Measurements from ENCODE around the gene CCDC102A. TPM values are rescaled to one million over a fixed set of nuclear protein-coding genes. Genes with fewer than 3 reads are reported as not detected.

Gene CCDC102A
- total RNA-seq, 1 experiment from 2014 or later, result 8.1 TPM

DNA sequence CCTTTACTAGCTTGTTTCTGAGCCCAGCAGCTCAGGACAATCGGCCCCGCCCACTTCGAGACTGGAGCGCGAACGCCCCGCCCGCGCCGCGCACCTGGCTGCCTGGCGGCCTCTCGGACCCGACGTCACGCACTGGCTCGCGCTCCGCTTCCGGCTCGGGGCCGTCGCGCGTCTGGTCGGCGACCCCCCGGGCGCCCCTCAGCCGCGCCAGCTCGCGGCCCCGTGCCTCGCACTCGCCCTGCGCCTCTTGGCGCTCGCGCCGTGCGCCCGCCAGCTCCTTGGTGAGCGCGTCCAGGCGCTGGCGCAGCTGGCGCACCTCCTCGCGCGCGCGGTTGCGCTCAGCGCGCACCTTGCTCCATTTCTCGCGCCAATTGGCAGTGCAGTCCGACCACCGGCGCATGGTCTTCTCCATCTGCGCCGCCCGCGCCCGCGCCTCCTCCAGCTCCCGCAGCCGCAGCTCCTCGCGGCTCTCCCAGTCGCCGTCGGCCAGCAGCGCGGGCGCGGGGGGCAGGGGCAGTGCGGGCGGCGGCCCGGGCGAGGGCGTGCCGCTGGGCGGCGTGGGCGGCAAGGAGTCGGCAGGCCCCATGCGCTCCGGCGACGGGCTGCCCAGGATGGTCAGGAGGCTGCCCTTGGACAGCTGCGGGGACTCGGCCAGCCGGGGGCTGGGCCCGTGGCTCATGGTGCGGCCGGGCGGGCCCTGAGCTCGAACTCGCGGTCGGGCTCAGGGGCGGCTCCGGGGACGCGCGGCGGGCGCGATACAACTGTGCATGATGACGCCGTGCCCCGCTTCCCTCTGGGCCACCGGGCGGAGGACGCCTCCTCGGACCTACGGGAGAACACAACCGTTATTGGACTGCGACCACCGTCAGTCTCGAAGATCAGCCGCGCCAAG, 7.6 kb downstream of the CCDC102A start:
- Histone ChIP-seq H3K4me2 (no peak overlapping the region), H3K79me2 (ENCODE audit: low read depth) (no peaks in the 10 kb centered on the region), H3K36me3 (ENCODE audit: low read depth) (no peaks in the 10 kb centered on the region), H3K4me3 (no peak overlapping the region), H2AFZ (no peak overlapping the region), H3K4me1 (replicated peaks; ENCODE audit: insufficient read depth) (no peaks in the 10 kb centered on the region), H3K27me3 (ENCODE audit: insufficient read depth, low read depth) (no peaks in the 10 kb centered on the region), H3F3A (ENCODE audit: insufficient read depth, low read depth) (peaks cover 6% of the 10 kb centered on the region; the same call in 1 of the 2 replicates), H4K20me1 (ENCODE audit: insufficient read depth) (no peaks in the 10 kb centered on the region), H3K9me2 (ENCODE audit: insufficient read depth) (no peaks in the 10 kb centered on the region), H3K27ac (no peak overlapping the region), H3K9me3 (ENCODE audit: insufficient read depth, low read depth) (no peaks in the 10 kb centered on the region)
- ChIA-PET POLR2A (ENCODE audit: unreplicated experiment) (no interaction called here), CTCF (no interaction called here)
- TF ChIP-seq, protein P1, sequence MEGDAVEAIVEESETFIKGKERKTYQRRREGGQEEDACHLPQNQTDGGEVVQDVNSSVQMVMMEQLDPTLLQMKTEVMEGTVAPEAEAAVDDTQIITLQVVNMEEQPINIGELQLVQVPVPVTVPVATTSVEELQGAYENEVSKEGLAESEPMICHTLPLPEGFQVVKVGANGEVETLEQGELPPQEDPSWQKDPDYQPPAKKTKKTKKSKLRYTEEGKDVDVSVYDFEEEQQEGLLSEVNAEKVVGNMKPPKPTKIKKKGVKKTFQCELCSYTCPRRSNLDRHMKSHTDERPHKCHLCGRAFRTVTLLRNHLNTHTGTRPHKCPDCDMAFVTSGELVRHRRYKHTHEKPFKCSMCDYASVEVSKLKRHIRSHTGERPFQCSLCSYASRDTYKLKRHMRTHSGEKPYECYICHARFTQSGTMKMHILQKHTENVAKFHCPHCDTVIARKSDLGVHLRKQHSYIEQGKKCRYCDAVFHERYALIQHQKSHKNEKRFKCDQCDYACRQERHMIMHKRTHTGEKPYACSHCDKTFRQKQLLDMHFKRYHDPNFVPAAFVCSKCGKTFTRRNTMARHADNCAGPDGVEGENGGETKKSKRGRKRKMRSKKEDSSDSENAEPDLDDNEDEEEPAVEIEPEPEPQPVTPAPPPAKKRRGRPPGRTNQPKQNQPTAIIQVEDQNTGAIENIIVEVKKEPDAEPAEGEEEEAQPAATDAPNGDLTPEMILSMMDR (conservative IDR thresholded peaks at IDR 0.05), result no peak
- TF ChIP-seq EZH2 (IDR thresholded peaks at IDR 0.05; ENCODE audit: low read depth), result no peak
- intact Hi-C loops (cut with micrococcal nuclease; ENCODE audit: unreplicated experiment), result no loop called here
- no TSS peak for BruUV-seq (replicated peaks)
- no peak for DNase-seq

DNA sequence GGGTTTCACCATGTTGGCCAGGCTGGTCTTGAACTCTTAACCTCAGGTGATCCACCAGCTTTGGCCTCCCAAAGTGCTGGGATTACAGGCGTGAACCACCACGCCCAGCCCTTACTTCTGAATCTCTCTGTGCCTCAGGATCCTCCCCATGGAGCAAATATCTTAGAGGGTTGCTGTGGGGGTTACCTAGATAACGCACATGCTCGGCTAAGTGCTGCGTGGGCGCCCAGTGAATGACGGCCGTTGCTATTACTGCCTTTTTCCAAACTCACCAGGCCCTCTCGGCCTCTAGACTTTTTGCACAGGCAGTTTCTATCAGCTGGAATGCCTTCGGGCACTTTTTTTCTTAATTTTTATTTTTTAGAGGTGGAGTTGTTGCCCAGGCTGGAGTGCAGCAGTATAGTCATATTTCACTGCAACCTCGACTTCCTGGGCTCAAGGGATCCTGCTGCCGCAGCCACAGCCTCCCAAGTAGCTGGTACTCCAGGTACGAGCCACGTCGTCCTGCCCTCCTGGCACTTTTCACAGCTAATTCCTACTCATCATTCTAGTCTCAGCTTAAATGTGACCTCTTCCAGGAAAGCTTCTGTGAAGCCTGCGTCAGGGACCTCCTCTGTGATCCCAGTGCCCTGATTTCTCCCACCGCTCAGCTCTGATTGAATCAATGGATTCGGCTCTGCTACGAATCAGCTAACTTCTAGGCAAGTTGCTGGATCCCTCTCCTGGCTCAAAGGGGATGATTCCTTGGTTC, 8.6 kb downstream of the CCDC102A start:
- Histone ChIP-seq H3K27ac (no peak overlapping the region), H4K20me1 (ENCODE audit: insufficient read depth) (no peaks in the 10 kb centered on the region)
- BruUV-seq (replicated peaks), result no TSS peak

DNA sequence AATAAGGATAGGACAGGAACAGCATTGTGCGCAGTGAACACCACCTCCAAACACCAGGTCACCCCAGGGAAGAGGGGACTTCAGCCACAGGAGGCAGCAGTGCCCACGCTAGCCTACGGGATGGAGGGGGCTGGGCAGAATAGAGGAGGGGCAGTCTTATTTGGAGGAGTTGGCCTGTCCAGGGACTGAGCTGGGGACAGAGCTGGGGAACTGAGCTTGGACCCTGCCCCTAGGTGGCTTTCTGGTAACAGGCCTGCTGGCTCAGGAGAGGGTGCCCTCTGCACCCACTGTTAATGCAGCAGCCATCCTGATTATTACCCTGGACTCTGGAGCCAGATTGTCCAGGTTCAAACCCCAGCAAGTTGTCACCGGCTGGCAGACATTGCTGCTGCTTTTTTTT, 9.3 kb downstream of the CCDC102A start:
- Histone ChIP-seq H3K4me3 (no peak overlapping the region), H3K79me2 (ENCODE audit: low read depth) (no peaks in the 10 kb centered on the region), H3F3A (ENCODE audit: insufficient read depth, low read depth) (peaks cover 6% of the 10 kb centered on the region; the same call in 1 of the 2 replicates), H3K9me3 (ENCODE audit: insufficient read depth, low read depth) (no peaks in the 10 kb centered on the region), H2AFZ (no peak overlapping the region), H3K36me3 (ENCODE audit: low read depth) (no peaks in the 10 kb centered on the region), H3K4me2 (no peak overlapping the region), H3K4me1 (replicated peaks; ENCODE audit: insufficient read depth) (no peaks in the 10 kb centered on the region), H3K27me3 (ENCODE audit: insufficient read depth, low read depth) (no peaks in the 10 kb centered on the region), H3K9me2 (ENCODE audit: insufficient read depth) (no peaks in the 10 kb centered on the region), H3K27ac (no peak overlapping the region), H4K20me1 (ENCODE audit: insufficient read depth) (no peaks in the 10 kb centered on the region)
- intact Hi-C loops (cut with micrococcal nuclease; ENCODE audit: unreplicated experiment), result no loop called here
- ChIA-PET POLR2A (ENCODE audit: unreplicated experiment) (no interaction called here), CTCF (no interaction called here)
- DNase-seq, result no peak
- no TSS peak for BruUV-seq (replicated peaks)
- TF ChIP-seq, protein P1 (conservative IDR thresholded peaks at IDR 0.05), result no peak
- TF ChIP-seq EZH2 (IDR thresholded peaks at IDR 0.05; ENCODE audit: low read depth), result no peak

More for the DNA sequence above, 8.6 kb downstream of the CCDC102A start:
- Histone ChIP-seq H3F3A (ENCODE audit: insufficient read depth, low read depth) (peaks cover 6% of the 10 kb centered on the region; the same call in 1 of the 2 replicates), H3K9me2 (ENCODE audit: insufficient read depth) (no peaks in the 10 kb centered on the region), H3K79me2 (ENCODE audit: low read depth) (no peaks in the 10 kb centered on the region), H3K9me3 (ENCODE audit: insufficient read depth, low read depth) (no peaks in the 10 kb centered on the region), H3K4me1 (replicated peaks; ENCODE audit: insufficient read depth) (no peaks in the 10 kb centered on the region), H3K27me3 (ENCODE audit: insufficient read depth, low read depth) (no peaks in the 10 kb centered on the region), H3K36me3 (ENCODE audit: low read depth) (no peaks in the 10 kb centered on the region), H2AFZ (no peak overlapping the region), H3K4me2 (no peak overlapping the region), H3K4me3 (no peak overlapping the region)
- DNase-seq, result no peak
- ChIA-PET CTCF (interaction anchor here (0.6 kb wide), 1 partner anchor 10 kb away, joined by 3 read pairs; no protein-coding TSS in a partner anchor), POLR2A (ENCODE audit: unreplicated experiment) (no interaction called here)
- TF ChIP-seq, protein P1 (conservative IDR thresholded peaks at IDR 0.05), result no peak
- TF ChIP-seq EZH2 (IDR thresholded peaks at IDR 0.05; ENCODE audit: low read depth), result no peak
- intact Hi-C loops (cut with micrococcal nuclease; ENCODE audit: unreplicated experiment), result no loop called here
